ENCODE measurements around the gene VEGFC. TPM values are rescaled to one million over a fixed set of nuclear protein-coding genes. Genes with fewer than 3 reads are reported as not detected.

VEGFC gene
- total RNA-seq, 1 experiment from 2014 or later: 1.2 TPM

- DNase-seq: no peak
- H3K4me1 Mint-ChIP-seq (ENCODE audit: low read depth, unreplicated experiment): no peaks in the 10 kb centered on the region
- BruUV-seq (replicated peaks): no TSS peak
- no peaks in the 10 kb centered on the region for H3K27me3 Mint-ChIP-seq (ENCODE audit: unreplicated experiment)
- intact Hi-C loops (cut with micrococcal nuclease; ENCODE audit: unreplicated experiment): no loop called here
- TF ChIP-seq CTCF (IDR thresholded peaks at IDR 0.05; ENCODE audit: unreplicated experiment): no peak
- CTCF ChIA-PET: no interaction called here
- H3K36me3 Mint-ChIP-seq (ENCODE audit: insufficient read depth, unreplicated experiment): no peaks in the 10 kb centered on the region
- peaks cover 12% of the 10 kb centered on the region for H3K9me3 Mint-ChIP-seq (ENCODE audit: low read depth, unreplicated experiment)
- H3K27ac Mint-ChIP-seq (ENCODE audit: unreplicated experiment): no peak overlapping the region
- H3K4me3 Mint-ChIP-seq (ENCODE audit: low read depth, unreplicated experiment): no peak overlapping the region
Measured at GRCh38 chr4:176805155-176805554, 12.4 kb upstream of the VEGFC start.

- Mint-ChIP-seq H3K4me3 (ENCODE audit: low read depth, unreplicated experiment) (no peak overlapping the region), H3K4me1 (ENCODE audit: low read depth, unreplicated experiment) (no peaks in the 10 kb centered on the region), H3K9me3 (ENCODE audit: low read depth, unreplicated experiment) (no peaks in the 10 kb centered on the region), H3K27ac (ENCODE audit: unreplicated experiment) (no peak overlapping the region), H3K36me3 (ENCODE audit: insufficient read depth, unreplicated experiment) (no peaks in the 10 kb centered on the region), H3K27me3 (ENCODE audit: unreplicated experiment) (no peaks in the 10 kb centered on the region)
- no TSS peak for BruUV-seq (replicated peaks)
- DNase-seq: no peak
- intact Hi-C loops (cut with micrococcal nuclease; ENCODE audit: unreplicated experiment): no loop called here
- TF ChIP-seq CTCF (IDR thresholded peaks at IDR 0.05; ENCODE audit: unreplicated experiment): no peak
- CTCF ChIA-PET: no interaction called here
Measured at GRCh38 chr4:176800891-176801534, 8.3 kb upstream of the VEGFC start.

GRCh38 chr4:176799653-176800052 is 6.9 kb upstream of the VEGFC start:
- no peak for TF ChIP-seq CTCF (IDR thresholded peaks at IDR 0.05; ENCODE audit: unreplicated experiment)
- no peak for DNase-seq
- H3K27me3 Mint-ChIP-seq (ENCODE audit: unreplicated experiment): no peaks in the 10 kb centered on the region
- intact Hi-C loops (cut with micrococcal nuclease; ENCODE audit: unreplicated experiment): loop anchor here (10.0 kb wide), 1 partner anchor 515 kb away; no protein-coding TSS in a partner anchor
- no peak overlapping the region for H3K4me3 Mint-ChIP-seq (ENCODE audit: low read depth, unreplicated experiment)
- CTCF ChIA-PET: no interaction called here
- H3K27ac Mint-ChIP-seq (ENCODE audit: unreplicated experiment): no peak overlapping the region
- H3K36me3 Mint-ChIP-seq (ENCODE audit: insufficient read depth, unreplicated experiment): no peaks in the 10 kb centered on the region
- no TSS peak for BruUV-seq (replicated peaks)
- no peaks in the 10 kb centered on the region for H3K9me3 Mint-ChIP-seq (ENCODE audit: low read depth, unreplicated experiment)
- H3K4me1 Mint-ChIP-seq (ENCODE audit: low read depth, unreplicated experiment): peaks cover 11% of the 10 kb centered on the region

GRCh38 chr4:176798540-176798939 is 5.8 kb upstream of the VEGFC start:
- Mint-ChIP-seq H3K4me1 (ENCODE audit: low read depth, unreplicated experiment) (peaks cover 22% of the 10 kb centered on the region), H3K36me3 (ENCODE audit: insufficient read depth, unreplicated experiment) (no peaks in the 10 kb centered on the region), H3K27ac (ENCODE audit: unreplicated experiment) (no peak overlapping the region), H3K27me3 (ENCODE audit: unreplicated experiment) (no peaks in the 10 kb centered on the region), H3K4me3 (ENCODE audit: low read depth, unreplicated experiment) (no peak overlapping the region), H3K9me3 (ENCODE audit: low read depth, unreplicated experiment) (no peaks in the 10 kb centered on the region)
- intact Hi-C loops (cut with micrococcal nuclease; ENCODE audit: unreplicated experiment): loop anchor here (10.0 kb wide), 1 partner anchor 516 kb away; no protein-coding TSS in a partner anchor
- BruUV-seq (replicated peaks): no TSS peak
- no peak for DNase-seq
- CTCF ChIA-PET: no interaction called here
- TF ChIP-seq CTCF (IDR thresholded peaks at IDR 0.05; ENCODE audit: unreplicated experiment): no peak

Measured in Calu3 (cell line).